Liver (tissue), 9 donors: ENCODE data around the gene TIGD1. TPM values are rescaled to one million over a fixed set of nuclear protein-coding genes. Genes with fewer than 3 reads are reported as not detected.

Experiments used
- DNase-seq: peaks from one replicate; pipeline ENCODE4 v3.0.0-alpha.2; 2017; ENCODE audit warnings: low spot score
- H3K27ac ChIP-seq, 2 donors: one replicate each; pipeline ENCODE4 v1.7.0; 2013; ENCODE audit warnings: inconsistent platforms in 2 of 2, low read length in 2 of 2, control low read depth in 1 of 2, low read depth in 1 of 2, mild to moderate bottlenecking in 1 of 2
- H3K27me3 ChIP-seq, 4 donors: one replicate each; pipeline versions ENCODE4 v1.6.1 to v1.7.0; 2013; ENCODE audit warnings: low read length in 3 of 4, inconsistent platforms in 1 of 4, mild to moderate bottlenecking in 1 of 4, moderate library complexity in 1 of 4; ENCODE audit not compliant: control insufficient read depth in 4 of 4, insufficient read depth in 4 of 4
- H3K36me3 ChIP-seq, 4 donors: one replicate each; pipeline versions ENCODE4 v1.6.1 to v1.7.0; 2013; ENCODE audit warnings: low read length in 3 of 4, mild to moderate bottlenecking in 3 of 4, low read depth in 1 of 4, moderate library complexity in 1 of 4; ENCODE audit not compliant: control insufficient read depth in 4 of 4, insufficient read depth in 3 of 4
- H3K4me1 ChIP-seq, 4 donors: one replicate each; pipeline versions ENCODE4 v1.6.1 to v1.7.0; 2013; ENCODE audit warnings: low read length in 3 of 4, mild to moderate bottlenecking in 3 of 4, moderate library complexity in 1 of 4; ENCODE audit not compliant: control insufficient read depth in 4 of 4, insufficient read depth in 4 of 4
- H3K4me3 ChIP-seq, 3 donors: one replicate each; pipeline versions ENCODE4 v1.6.1 to v1.7.0; 2013; ENCODE audit warnings: low read length in 3 of 3, control low read depth in 1 of 3, low read depth in 1 of 3, mild to moderate bottlenecking in 1 of 3
- H3K9ac ChIP-seq, 2 donors: one replicate each; pipeline ENCODE4 v1.7.0; 2013; ENCODE audit warnings: low read length in 2 of 2, mild to moderate bottlenecking in 2 of 2, moderate library complexity in 2 of 2, control low read depth in 1 of 2, low read depth in 1 of 2
- H3K9me3 ChIP-seq, 4 donors: one replicate each; pipeline versions ENCODE4 v1.6.1 to v1.7.0; 2013; ENCODE audit warnings: low read length in 3 of 4; ENCODE audit not compliant: control insufficient read depth in 4 of 4
- ATF3 ChIP-seq: IDR thresholded peaks from 2 replicates; pipeline ENCODE4 v1.6.1; 2016; ENCODE audit warnings: antibody characterized with exemption
- EGR1 ChIP-seq, 2 donors: IDR thresholded peaks; 2 replicates each; pipeline ENCODE4 v1.6.1; 2016 to 2018; ENCODE audit warnings: antibody characterized with exemption in 2 of 2, low read depth in 2 of 2
- FOXA1 ChIP-seq: IDR thresholded peaks from 2 replicates; pipeline ENCODE4 v1.6.1; 2016; ENCODE audit warnings: antibody characterized with exemption
- FOXA2 ChIP-seq: IDR thresholded peaks from 2 replicates; pipeline ENCODE4 v1.6.1; 2016; ENCODE audit warnings: antibody characterized with exemption
- GABPA ChIP-seq, 2 donors: IDR thresholded peaks in 1 of 2; conservative IDR thresholded peaks in 1 of 2; 2 replicates each; pipeline ENCODE4 v1.6.1; 2016; ENCODE audit warnings: antibody characterized with exemption in 2 of 2, mild to moderate bottlenecking in 1 of 2, moderate library complexity in 1 of 2
- HNF4A ChIP-seq, 2 donors: conservative IDR thresholded peaks; 2 replicates each; pipeline ENCODE4 v1.6.1; 2016; ENCODE audit warnings: antibody characterized with exemption in 2 of 2, mild to moderate bottlenecking in 2 of 2
- HNF4G ChIP-seq: IDR thresholded peaks from 2 replicates; pipeline ENCODE4 v1.6.1; 2016; ENCODE audit warnings: antibody characterized with exemption
- JUND ChIP-seq, 2 donors: IDR thresholded peaks; 2 replicates each; pipeline ENCODE4 v1.6.1; 2016; ENCODE audit warnings: antibody characterized with exemption in 2 of 2
- MAX ChIP-seq: IDR thresholded peaks from 2 replicates; pipeline ENCODE4 v1.6.1; 2016; ENCODE audit warnings: antibody characterized with exemption
- NR2F2 ChIP-seq: IDR thresholded peaks from 2 replicates; pipeline ENCODE4 v1.6.1; 2016; ENCODE audit warnings: antibody characterized with exemption
- RAD21 ChIP-seq, 2 donors: IDR thresholded peaks; 2 replicates each; pipeline ENCODE4 v1.6.1; 2016; ENCODE audit warnings: antibody characterized with exemption in 2 of 2, mild to moderate bottlenecking in 2 of 2
- REST ChIP-seq: IDR thresholded peaks from 2 replicates; pipeline ENCODE4 v1.6.1; 2016; ENCODE audit warnings: antibody characterized with exemption, mild to moderate bottlenecking
- RXRA ChIP-seq, 2 donors: IDR thresholded peaks; 2 replicates each; pipeline ENCODE4 v1.6.1; 2017 to 2018; ENCODE audit warnings: antibody characterized with exemption in 2 of 2, mild to moderate bottlenecking in 1 of 2
- SP1 ChIP-seq: IDR thresholded peaks from 2 replicates; pipeline ENCODE4 v1.6.1; 2018; ENCODE audit warnings: antibody characterized with exemption, mild to moderate bottlenecking
- TAF1 ChIP-seq: conservative IDR thresholded peaks from 2 replicates; pipeline ENCODE4 v1.6.1; 2016; ENCODE audit warnings: antibody characterized with exemption, mild to moderate bottlenecking
- YY1 ChIP-seq: IDR thresholded peaks from 2 replicates; pipeline ENCODE4 v1.6.1; 2016; ENCODE audit warnings: antibody characterized with exemption, mild to moderate bottlenecking
- ZBTB33 ChIP-seq: IDR thresholded peaks from 2 replicates; pipeline ENCODE4 v1.6.1; 2016; ENCODE audit warnings: antibody characterized with exemption
- WGBS: extraction: QIAGEN DNeasy Blood & Tissue Kit; methylation state at CpG from one replicate; pipeline ENCODE4 v1.1.7; 2013; 5-methylcytosine and 5-hydroxymethylcytosine counted together
- polyA plus RNA-seq, 2 donors: library from polyadenylated mRNA; stranded (reverse) in 1 of 2; unstranded in 1 of 2; fragments of 200-250 nt in 1 of 2; fragments of >200 nt in 1 of 2; fragmentation: Nextera tagmentation in 1 of 2; extraction: Ambion mirVana in 1 of 2; gene quantifications; one replicate each; pipeline versions ENCODE4 v1.2.1 to v1.2.3, GENCODE V29; 2013 to 2015
- total RNA-seq, 2 donors: library from RNA; depleted of rRNA; stranded (reverse); fragments of >200 nt; gene quantifications; one replicate each; pipeline ENCODE4 v1.2.3, GENCODE V29; 2014
- TF ChIP-seq, protein P1 (sequence below): fragments of 150-350 bp; IDR thresholded peaks from 2 replicates; pipeline ENCODE4 v1.5.1; 2017; ENCODE audit warnings: improper control_type of control experiment, low read depth, low read length; ENCODE audit not compliant: missing input control
- donor health status: healthy.
- donor health status: healthy.
- donor health status: healthy.
- donor health status: healthy.
- donor health status: healthy.

The TIGD1 gene
- total and polyA plus RNA-seq, 4 donors: 0.50 to 3.0 (median 1.7) TPM

DNA sequence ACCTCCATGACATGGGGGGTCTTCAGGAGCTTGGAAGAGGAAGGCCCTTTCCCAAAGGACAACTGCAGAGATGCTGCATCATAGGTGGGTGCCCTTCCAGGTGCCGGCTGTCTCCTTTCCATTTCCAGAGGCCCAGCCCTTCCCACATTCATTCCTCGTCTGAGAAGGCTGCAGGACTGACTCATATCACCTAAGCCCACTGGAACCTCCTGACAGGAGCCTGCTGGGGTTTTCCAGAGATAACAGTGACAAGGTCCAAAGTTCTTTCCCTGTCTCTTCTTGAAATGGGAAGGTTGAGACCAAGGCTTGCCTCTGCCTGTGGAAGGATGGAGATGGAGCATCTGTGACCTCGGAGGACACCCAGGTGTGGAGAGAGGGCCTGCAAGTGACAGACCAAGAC is 33.8 kb downstream of the TIGD1 start:
- TF ChIP-seq MAX: no peak
- TF ChIP-seq YY1: no peak
- TF ChIP-seq FOXA2: no peak
- no peak for TF ChIP-seq RXRA (IDR thresholded peaks at IDR 0.05)
- TF ChIP-seq REST: no peak
- TF ChIP-seq GABPA (IDR thresholded peaks at IDR 0.05 in 1 of 2, conservative IDR thresholded peaks at IDR 0.05 in 1 of 2): no peak
- TF ChIP-seq TAF1: no peak
- no peak for TF ChIP-seq RAD21 (IDR thresholded peaks at IDR 0.05)
- TF ChIP-seq SP1: no peak
- no peak for TF ChIP-seq ZBTB33
- TF ChIP-seq FOXA1: no peak
- TF ChIP-seq JUND (IDR thresholded peaks at IDR 0.05): no peak
- H3K4me3 ChIP-seq: no peak overlapping the region
- no peaks in the 10 kb centered on the region for H3K4me1 ChIP-seq
- H3K27ac ChIP-seq: no peak overlapping the region
- WGBS: 84% methylated on average over 3 of the region's 3 CpGs
- H3K9me3 ChIP-seq: no peaks in the 10 kb centered on the region
- DNase-seq: no peak
- H3K27me3 ChIP-seq: no peaks in the 10 kb centered on the region
- H3K9ac ChIP-seq: no peak overlapping the region
- H3K36me3 ChIP-seq: no peaks in the 10 kb centered on the region

GRCh38 chr2:232515639-232516038 is 34.7 kb downstream of the TIGD1 start:
- H3K9ac ChIP-seq: no peak overlapping the region
- no peaks in the 10 kb centered on the region for H3K9me3 ChIP-seq
- no peak for DNase-seq
- H3K36me3 ChIP-seq: no peaks in the 10 kb centered on the region
- WGBS: 93% methylated on average over 7 of the region's 7 CpGs
- no peak overlapping the region for H3K27ac ChIP-seq
- H3K4me1 ChIP-seq: no peaks in the 10 kb centered on the region
- H3K27me3 ChIP-seq: no peaks in the 10 kb centered on the region
- no peak for TF ChIP-seq ZBTB33
- TF ChIP-seq EGR1 (IDR thresholded peaks at IDR 0.05; ENCODE audit: low read depth in 2 of 2): no peak
- no peak for TF ChIP-seq NR2F2
- TF ChIP-seq RXRA (IDR thresholded peaks at IDR 0.05): no peak
- no peak for TF ChIP-seq REST
- TF ChIP-seq, protein P1, sequence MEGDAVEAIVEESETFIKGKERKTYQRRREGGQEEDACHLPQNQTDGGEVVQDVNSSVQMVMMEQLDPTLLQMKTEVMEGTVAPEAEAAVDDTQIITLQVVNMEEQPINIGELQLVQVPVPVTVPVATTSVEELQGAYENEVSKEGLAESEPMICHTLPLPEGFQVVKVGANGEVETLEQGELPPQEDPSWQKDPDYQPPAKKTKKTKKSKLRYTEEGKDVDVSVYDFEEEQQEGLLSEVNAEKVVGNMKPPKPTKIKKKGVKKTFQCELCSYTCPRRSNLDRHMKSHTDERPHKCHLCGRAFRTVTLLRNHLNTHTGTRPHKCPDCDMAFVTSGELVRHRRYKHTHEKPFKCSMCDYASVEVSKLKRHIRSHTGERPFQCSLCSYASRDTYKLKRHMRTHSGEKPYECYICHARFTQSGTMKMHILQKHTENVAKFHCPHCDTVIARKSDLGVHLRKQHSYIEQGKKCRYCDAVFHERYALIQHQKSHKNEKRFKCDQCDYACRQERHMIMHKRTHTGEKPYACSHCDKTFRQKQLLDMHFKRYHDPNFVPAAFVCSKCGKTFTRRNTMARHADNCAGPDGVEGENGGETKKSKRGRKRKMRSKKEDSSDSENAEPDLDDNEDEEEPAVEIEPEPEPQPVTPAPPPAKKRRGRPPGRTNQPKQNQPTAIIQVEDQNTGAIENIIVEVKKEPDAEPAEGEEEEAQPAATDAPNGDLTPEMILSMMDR: no peak
- no peak for TF ChIP-seq FOXA2
- TF ChIP-seq FOXA1: no peak
- no peak for TF ChIP-seq SP1
- no peak for TF ChIP-seq RAD21 (IDR thresholded peaks at IDR 0.05)
- no peak for TF ChIP-seq MAX
- no peak for TF ChIP-seq ATF3
- TF ChIP-seq JUND (IDR thresholded peaks at IDR 0.05): no peak
- TF ChIP-seq TAF1: no peak
- no peak for TF ChIP-seq GABPA (IDR thresholded peaks at IDR 0.05 in 1 of 2, conservative IDR thresholded peaks at IDR 0.05 in 1 of 2)
- TF ChIP-seq HNF4A (conservative IDR thresholded peaks at IDR 0.05): no peak
- TF ChIP-seq HNF4G: no peak
- no peak overlapping the region for H3K4me3 ChIP-seq
